Central memory CD4-positive, alpha-beta T cell (primary cell): ENCODE data around the gene MRPL41.
"Not testable (repeated sequence)": the region's sequence is repeated elsewhere in the genome, so short reads cannot be mapped to it uniquely, and the experiment has no call there.

Source experiments
- DNase-seq: peaks from one replicate; pipeline ENCODE4 v3.0.0; 2022

MRPL41 gene

GRCh38 chr9:137522746-137523455 is 28.8 kb upstream of the MRPL41 start:
- no peak for DNase-seq

- DNase-seq, result no peak
These were observed 27.3 kb upstream of the MRPL41 start for GRCh38 chr9:137524161-137524980.

- DNase-seq, result no peak
These were observed 26.7 kb upstream of the MRPL41 start for GRCh38 chr9:137524981-137525317.

GRCh38 chr9:137530331-137530730 is 21.3 kb upstream of the MRPL41 start:
- DNase-seq, result no peak

- no peak for DNase-seq
These were observed 20.4 kb upstream of the MRPL41 start for GRCh38 chr9:137531099-137531765.

GRCh38 chr9:137532891-137533468 is 18.7 kb upstream of the MRPL41 start:
- DNase-seq, result not testable (repeated sequence)

GRCh38 chr9:137534256-137535119 is 17.2 kb upstream of the MRPL41 start:
- DNase-seq, result peak; percentile 12

- no peak for DNase-seq
These were observed 16.6 kb upstream of the MRPL41 start for GRCh38 chr9:137535120-137535428.

GRCh38 chr9:137536594-137537131 is 15.0 kb upstream of the MRPL41 start:
- not testable (repeated sequence) for DNase-seq

- DNase-seq, result no peak
These were observed 13.6 kb upstream of the MRPL41 start for GRCh38 chr9:137538058-137538457.

- DNase-seq, result no peak
These were observed 11.1 kb upstream of the MRPL41 start for GRCh38 chr9:137540536-137540935.

- no peak for DNase-seq
These were observed 9.2 kb upstream of the MRPL41 start for GRCh38 chr9:137542486-137542885.

GRCh38 chr9:137543237-137543963 is 8.3 kb upstream of the MRPL41 start:
- DNase-seq, result no peak

GRCh38 chr9:137544176-137544760 is 7.4 kb upstream of the MRPL41 start:
- DNase-seq, result no peak

- no peak for DNase-seq
These were observed 6.6 kb upstream of the MRPL41 start for GRCh38 chr9:137545123-137545522.

GRCh38 chr9:137547687-137548543 is 3.8 kb upstream of the MRPL41 start:
- DNase-seq, result no peak

- peak; percentile 42 for DNase-seq
These were observed 1.5 kb upstream of the MRPL41 start, which contains the start of gene PNPLA7 for GRCh38 chr9:137550231-137550621. Gene PNPLA7 (minus strand): TSS chr9:137550402. CDS start chr9:137550197, 205 bp downstream.

- DNase-seq, result not testable (repeated sequence)
These were observed 768 bp upstream of the MRPL41 start for GRCh38 chr9:137550958-137551263.

GRCh38 chr9:137552022-137552768 is 516 bp downstream of the MRPL41 start:
- DNase-seq, result peak; percentile 24
